Measurements from ENCODE around the gene IARS2. TPM values are rescaled to one million over a fixed set of nuclear protein-coding genes. Genes with fewer than 3 reads are reported as not detected.

Gene IARS2
- total and polyA plus RNA-seq, 2 donors (not counting 1 experiment from before 2014, with no cell fraction given) = 8.8 to 35.6 TPM

DNA sequence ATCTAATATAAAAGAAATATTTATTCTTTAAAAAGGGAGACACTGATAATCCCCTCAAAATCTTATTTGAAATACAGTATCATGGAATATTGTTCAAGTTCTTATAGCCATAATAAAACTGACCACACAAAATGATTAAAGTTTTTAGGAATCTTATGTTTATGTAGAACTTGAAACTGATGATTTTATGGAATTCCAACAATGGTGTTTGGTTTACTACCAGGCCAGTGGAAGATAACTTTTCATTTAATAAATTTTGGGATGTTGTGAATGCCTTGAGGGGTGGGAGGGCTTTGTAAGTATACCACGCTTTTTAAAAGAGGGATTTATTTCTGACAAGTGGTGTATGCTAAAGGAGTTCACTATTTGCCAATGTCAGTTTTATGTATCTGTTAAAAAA, 90.6 kb downstream of the IARS2 start:
- Histone ChIP-seq H3K9ac (ENCODE audit: low read length) (no peak overlapping the region), H3K27ac (ENCODE audit: low read length in 2 of 2) (no peak overlapping the region), H3K36me3 (replicated peaks in 1 of 2; ENCODE audit: control extremely low read depth in 1 of 2, control insufficient read depth in 1 of 2, extremely low read depth in 1 of 2, insufficient read depth in 2 of 2, low read length in 1 of 2) (peaks cover 12 to 34% of the 10 kb centered on the region in 2 experiments), H3K79me2 (ENCODE audit: control insufficient read depth, insufficient read depth, low read length) (no peaks in the 10 kb centered on the region), H3K9me3 (ENCODE audit: control extremely low read depth in 1 of 3, control insufficient read depth in 2 of 3, insufficient read depth in 1 of 3, low read length in 2 of 3) (peaks cover 0 to 1% (median 0%) of the 10 kb centered on the region in 3 donors), H3K4me2 (replicated peaks; ENCODE audit: low read depth, low read length, poor library complexity, severe bottlenecking) (no peak overlapping the region), H2AFZ (ENCODE audit: insufficient read depth, low read depth, low read length, poor library complexity, severe bottlenecking) (no peak overlapping the region), H3K4me1 (ENCODE audit: control insufficient read depth in 2 of 2, insufficient read depth in 2 of 2, low read length in 2 of 2) (no peaks in the 10 kb centered on the region), H3K4me3 (ENCODE audit: control extremely low read depth in 1 of 5, extremely low read depth in 1 of 5, insufficient read depth in 1 of 5, low read depth in 2 of 5, low read length in 4 of 5) (no peak overlapping the region), H3K27me3 (replicated peaks in 1 of 4; ENCODE audit: control extremely low read depth in 1 of 4, control insufficient read depth in 3 of 4, insufficient read depth in 4 of 4, low read length in 3 of 4) (no peaks in the 10 kb centered on the region), H4K20me1 (ENCODE audit: control insufficient read depth, insufficient read depth, low read length, poor library complexity, severe bottlenecking) (no peaks in the 10 kb centered on the region)
- H3K9me3 Mint-ChIP-seq (ENCODE audit: insufficient read depth) = no peaks in the 10 kb centered on the region
- DNase-seq = no peak
- no peak overlapping the region for H3K4me3 Mint-ChIP-seq
- ATAC-seq (ENCODE audit: low read depth) = no peak
- H3K4me1 Mint-ChIP-seq = no peaks in the 10 kb centered on the region
- POLR2A ChIA-PET = no interaction called here
- no peak for TF ChIP-seq EZH2 (IDR thresholded peaks at IDR 0.05; ENCODE audit: borderline replicate concordance, insufficient read depth, low read depth, low read length, poor library complexity, severe bottlenecking)
- TF ChIP-seq, protein P1, sequence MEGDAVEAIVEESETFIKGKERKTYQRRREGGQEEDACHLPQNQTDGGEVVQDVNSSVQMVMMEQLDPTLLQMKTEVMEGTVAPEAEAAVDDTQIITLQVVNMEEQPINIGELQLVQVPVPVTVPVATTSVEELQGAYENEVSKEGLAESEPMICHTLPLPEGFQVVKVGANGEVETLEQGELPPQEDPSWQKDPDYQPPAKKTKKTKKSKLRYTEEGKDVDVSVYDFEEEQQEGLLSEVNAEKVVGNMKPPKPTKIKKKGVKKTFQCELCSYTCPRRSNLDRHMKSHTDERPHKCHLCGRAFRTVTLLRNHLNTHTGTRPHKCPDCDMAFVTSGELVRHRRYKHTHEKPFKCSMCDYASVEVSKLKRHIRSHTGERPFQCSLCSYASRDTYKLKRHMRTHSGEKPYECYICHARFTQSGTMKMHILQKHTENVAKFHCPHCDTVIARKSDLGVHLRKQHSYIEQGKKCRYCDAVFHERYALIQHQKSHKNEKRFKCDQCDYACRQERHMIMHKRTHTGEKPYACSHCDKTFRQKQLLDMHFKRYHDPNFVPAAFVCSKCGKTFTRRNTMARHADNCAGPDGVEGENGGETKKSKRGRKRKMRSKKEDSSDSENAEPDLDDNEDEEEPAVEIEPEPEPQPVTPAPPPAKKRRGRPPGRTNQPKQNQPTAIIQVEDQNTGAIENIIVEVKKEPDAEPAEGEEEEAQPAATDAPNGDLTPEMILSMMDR (IDR thresholded peaks at IDR 0.05) = no peak
- intact Hi-C loops (cut with micrococcal nuclease) = no loop called here
- WGBS (ENCODE audit: insufficient coverage) = no CpG with 5 or more reads among the region's 1 CpG
- CTCF ChIA-PET = interaction anchor here (1.2 kb wide), 1 partner anchor 593 kb away, joined by 3 read pairs; no protein-coding TSS in a partner anchor
- no peaks in the 10 kb centered on the region for H3K27me3 Mint-ChIP-seq
- no peak overlapping the region for H3K27ac Mint-ChIP-seq

DNA sequence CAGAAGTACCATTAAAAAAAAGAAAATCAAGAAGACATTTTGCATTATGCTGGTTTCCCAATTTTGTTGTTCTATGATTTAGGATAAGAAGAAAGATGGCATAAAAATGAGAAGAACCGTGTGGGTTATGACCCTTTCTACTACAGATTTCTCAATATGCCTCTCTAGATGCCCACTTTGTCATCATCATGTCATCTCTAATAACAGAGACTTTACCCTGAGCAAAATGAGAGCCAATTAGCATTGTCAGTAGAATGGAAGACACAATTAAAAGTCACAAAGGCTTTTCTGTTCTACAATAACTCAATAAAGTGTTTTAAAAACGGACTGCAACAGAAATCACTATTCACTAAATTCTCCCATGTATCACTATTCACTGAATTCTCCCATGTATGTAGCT, 92.8 kb downstream of the IARS2 start:
- no peak for TF ChIP-seq EZH2 (IDR thresholded peaks at IDR 0.05; ENCODE audit: borderline replicate concordance, insufficient read depth, low read depth, low read length, poor library complexity, severe bottlenecking)
- ATAC-seq (ENCODE audit: low read depth) = no peak
- DNase-seq = no peak
- H4K20me1 ChIP-seq (ENCODE audit: control insufficient read depth, insufficient read depth, low read length, poor library complexity, severe bottlenecking) = no peaks in the 10 kb centered on the region
- H3K9ac ChIP-seq (ENCODE audit: low read length) = no peak overlapping the region
- ChIA-PET CTCF (interaction anchor here (1.4 to 2.0 kb wide), 2 partner anchors 8 to 33 kb away, joined by 3 to 7 read pairs; no protein-coding TSS in a partner anchor), POLR2A (no interaction called here)
- Mint-ChIP-seq H3K27me3 (no peaks in the 10 kb centered on the region), H3K9me3 (ENCODE audit: insufficient read depth) (no peaks in the 10 kb centered on the region), H3K4me1 (no peaks in the 10 kb centered on the region), H3K4me3 (no peak overlapping the region), H3K27ac (no peak overlapping the region)
- no peak overlapping the region for H3K4me3 ChIP-seq (ENCODE audit: control extremely low read depth in 1 of 5, extremely low read depth in 1 of 5, insufficient read depth in 1 of 5, low read depth in 2 of 5, low read length in 4 of 5)
- H3K4me1 ChIP-seq (ENCODE audit: control insufficient read depth in 2 of 2, insufficient read depth in 2 of 2, low read length in 2 of 2) = no peaks in the 10 kb centered on the region
- H3K36me3 ChIP-seq (replicated peaks in 1 of 2; ENCODE audit: control extremely low read depth in 1 of 2, control insufficient read depth in 1 of 2, extremely low read depth in 1 of 2, insufficient read depth in 2 of 2, low read length in 1 of 2) = peaks cover 13 to 34% of the 10 kb centered on the region in 2 experiments
- no peak overlapping the region for H2AFZ ChIP-seq (ENCODE audit: insufficient read depth, low read depth, low read length, poor library complexity, severe bottlenecking)
- H3K79me2 ChIP-seq (ENCODE audit: control insufficient read depth, insufficient read depth, low read length) = no peaks in the 10 kb centered on the region
- H3K27ac ChIP-seq (ENCODE audit: low read length in 2 of 2) = no peak overlapping the region
- intact Hi-C loops (cut with micrococcal nuclease) = no loop called here
- H3K27me3 ChIP-seq (replicated peaks in 1 of 4; ENCODE audit: control extremely low read depth in 1 of 4, control insufficient read depth in 3 of 4, insufficient read depth in 4 of 4, low read length in 3 of 4) = no peaks in the 10 kb centered on the region
- H3K4me2 ChIP-seq (replicated peaks; ENCODE audit: low read depth, low read length, poor library complexity, severe bottlenecking) = no peak overlapping the region
- no CpG with 5 or more reads among the region's 2 CpGs for WGBS (ENCODE audit: insufficient coverage)
- H3K9me3 ChIP-seq (ENCODE audit: control extremely low read depth in 1 of 3, control insufficient read depth in 2 of 3, insufficient read depth in 1 of 3, low read length in 2 of 3) = no peaks in the 10 kb centered on the region
